GM21825 (cell line): ENCODE measurements around the gene P2RX7.
"Not testable (repeated sequence)": the region's sequence is repeated elsewhere in the genome, so short reads cannot be mapped to it uniquely, and the experiment has no call there.

ENCODE experiments used
- ATAC-seq: cut with Tn5 transposase; IDR thresholded peaks from one replicate; pipeline ENCODE4 v1.9.1; 2021; ENCODE audit warnings: mild to moderate bottlenecking, moderate library complexity; ENCODE audit not compliant: unreplicated experiment

The P2RX7 gene

GRCh38 chr12:121170151-121170550, 37.5 kb downstream of the P2RX7 start:
- no peak for ATAC-seq

DNA sequence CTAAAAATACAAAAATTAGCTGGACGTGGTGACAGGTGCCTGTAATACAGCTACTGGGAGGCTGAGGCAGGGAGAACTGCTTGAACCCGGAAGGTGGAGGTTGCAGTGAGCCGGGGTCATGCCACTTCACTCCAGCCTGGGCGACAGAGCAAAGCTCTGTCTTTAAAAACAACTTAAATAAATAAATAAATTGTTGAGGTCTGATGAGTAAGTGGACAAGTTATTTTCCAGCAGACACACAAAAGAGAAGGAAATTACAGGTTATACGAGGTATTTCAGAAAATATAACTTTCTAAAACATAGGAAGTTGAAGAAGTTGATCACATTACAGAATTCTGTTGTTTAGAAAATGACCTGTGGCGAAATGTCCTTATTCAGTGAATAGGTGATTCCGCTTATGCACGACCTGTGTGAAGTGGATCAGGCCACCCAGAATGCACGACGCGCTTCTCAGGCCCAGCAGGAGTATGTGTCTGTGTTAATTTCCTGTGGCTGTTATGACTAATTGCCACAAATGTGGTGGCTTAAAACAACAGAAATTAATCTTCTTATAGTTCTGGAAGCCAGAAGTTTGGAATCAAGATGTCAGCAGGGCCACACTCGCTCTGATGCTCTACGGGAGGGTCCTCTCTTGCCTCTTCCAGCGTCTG, 38.1 kb downstream of the P2RX7 start:
- ATAC-seq: no peak

DNA sequence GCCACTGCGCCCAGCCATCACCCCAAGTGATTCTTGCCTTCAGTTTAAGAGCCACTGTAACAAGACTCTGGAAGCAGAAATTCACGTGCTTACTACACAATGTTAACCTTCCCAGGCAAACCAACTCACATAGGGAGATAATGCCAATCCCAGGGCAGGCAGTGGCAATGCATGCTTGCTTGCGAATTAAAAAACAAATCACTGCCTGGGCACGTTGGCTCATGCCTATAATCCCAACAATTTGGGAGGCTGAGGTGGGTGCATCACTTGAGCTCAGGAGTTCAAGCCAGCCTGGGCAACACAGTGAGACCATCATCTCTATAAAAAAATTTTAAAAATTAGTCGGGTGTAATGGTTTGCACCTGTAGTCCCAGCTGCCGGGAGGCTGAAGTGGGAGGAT, 39.5 kb downstream of the P2RX7 start:
- ATAC-seq: no peak

DNA sequence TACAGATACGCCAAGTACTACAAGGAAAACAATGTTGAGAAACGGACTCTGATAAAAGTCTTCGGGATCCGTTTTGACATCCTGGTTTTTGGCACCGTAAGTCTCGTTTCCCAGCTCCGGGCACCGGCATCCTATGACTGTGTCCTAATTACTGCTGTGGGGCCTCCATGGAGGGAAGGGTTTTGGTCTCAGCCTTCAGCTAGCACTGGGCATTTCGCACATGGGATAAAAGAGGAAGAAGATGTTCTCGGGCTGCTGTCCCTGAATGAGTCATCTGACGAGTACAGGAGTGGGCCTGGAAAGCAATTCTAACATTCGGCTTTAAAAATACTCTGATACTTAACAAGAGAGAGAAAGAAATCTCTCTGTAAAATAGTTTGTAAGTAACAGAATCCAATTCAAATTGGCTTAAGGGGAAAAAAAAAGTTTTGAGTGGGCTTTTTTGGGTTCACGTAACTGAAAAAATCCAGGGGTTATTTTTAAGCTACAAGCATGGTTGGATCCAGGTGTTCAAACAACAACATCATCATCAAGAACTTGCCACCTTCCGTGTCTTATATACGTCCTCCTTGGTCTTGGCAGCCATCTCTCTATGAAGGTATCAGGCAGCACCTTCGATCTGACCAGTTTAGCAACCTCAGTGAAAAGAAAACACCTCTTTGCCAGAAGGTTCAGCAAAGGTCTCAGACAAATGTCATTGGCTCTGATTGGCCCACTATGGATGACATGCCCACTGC, 42.9 kb downstream of the P2RX7 start:
- no peak for ATAC-seq

DNA sequence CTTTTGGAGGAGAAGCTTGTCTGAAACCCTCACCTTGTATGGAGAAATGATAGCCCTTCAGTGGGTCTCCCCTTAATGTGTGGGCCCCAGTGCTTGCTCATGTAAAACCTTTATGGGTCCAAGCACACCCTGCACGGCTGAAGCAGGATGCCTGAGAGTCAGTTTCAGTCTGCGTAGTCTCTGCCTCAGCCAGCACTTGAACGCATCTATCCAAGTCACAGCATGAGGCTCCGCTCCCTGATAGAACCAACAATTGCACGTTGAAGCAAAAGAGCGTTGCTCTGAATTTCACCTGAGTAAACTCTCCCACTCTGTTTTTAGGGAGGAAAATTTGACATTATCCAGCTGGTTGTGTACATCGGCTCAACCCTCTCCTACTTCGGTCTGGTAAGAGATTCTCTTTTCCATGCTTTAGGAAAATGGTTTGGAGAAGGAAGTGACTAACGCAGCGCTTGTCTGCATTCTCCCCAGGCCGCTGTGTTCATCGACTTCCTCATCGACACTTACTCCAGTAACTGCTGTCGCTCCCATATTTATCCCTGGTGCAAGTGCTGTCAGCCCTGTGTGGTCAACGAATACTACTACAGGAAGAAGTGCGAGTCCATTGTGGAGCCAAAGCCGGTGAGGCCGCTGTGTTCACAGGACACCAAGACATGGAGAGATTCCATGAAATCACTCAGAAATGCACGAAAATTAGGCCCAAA, 44.3 kb downstream of the P2RX7 start:
- no peak for ATAC-seq

GRCh38 chr12:121181181-121181580, 48.5 kb downstream of the P2RX7 start:
- no peak for ATAC-seq

DNA sequence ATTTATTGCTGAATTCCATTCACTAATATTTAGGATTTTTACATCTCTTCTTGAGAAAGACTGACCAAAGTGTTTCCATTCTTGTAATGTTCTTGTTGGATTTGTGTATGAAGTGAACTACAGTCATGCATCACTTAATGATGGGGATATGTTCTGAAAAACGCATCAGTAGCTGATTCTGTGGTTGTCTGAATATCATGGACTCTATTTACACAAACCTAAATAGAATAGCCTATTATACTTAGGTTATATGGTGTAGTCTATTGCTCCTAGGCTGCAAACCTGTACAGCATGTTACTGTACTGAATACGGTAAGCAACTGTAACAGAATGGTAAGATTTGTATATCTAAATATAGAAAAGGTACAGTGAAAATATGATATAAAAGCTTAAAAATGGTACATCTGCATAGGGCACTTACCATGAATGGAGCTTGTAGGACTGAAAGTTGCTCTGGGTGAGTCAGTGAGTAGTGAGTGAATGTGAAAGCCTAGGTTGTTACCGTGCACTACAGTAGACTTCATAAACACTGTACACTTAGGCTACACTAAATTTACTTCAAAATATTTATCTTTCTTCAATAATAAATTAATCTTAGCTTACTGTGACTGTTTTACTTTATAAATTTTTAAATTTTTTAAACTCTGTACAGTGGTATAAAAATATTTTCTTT, 49.7 kb downstream of the P2RX7 start:
- no peak for ATAC-seq

- ATAC-seq: no peak
Measured at GRCh38 chr12:121184425-121184824, 51.7 kb downstream of the P2RX7 start.

DNA sequence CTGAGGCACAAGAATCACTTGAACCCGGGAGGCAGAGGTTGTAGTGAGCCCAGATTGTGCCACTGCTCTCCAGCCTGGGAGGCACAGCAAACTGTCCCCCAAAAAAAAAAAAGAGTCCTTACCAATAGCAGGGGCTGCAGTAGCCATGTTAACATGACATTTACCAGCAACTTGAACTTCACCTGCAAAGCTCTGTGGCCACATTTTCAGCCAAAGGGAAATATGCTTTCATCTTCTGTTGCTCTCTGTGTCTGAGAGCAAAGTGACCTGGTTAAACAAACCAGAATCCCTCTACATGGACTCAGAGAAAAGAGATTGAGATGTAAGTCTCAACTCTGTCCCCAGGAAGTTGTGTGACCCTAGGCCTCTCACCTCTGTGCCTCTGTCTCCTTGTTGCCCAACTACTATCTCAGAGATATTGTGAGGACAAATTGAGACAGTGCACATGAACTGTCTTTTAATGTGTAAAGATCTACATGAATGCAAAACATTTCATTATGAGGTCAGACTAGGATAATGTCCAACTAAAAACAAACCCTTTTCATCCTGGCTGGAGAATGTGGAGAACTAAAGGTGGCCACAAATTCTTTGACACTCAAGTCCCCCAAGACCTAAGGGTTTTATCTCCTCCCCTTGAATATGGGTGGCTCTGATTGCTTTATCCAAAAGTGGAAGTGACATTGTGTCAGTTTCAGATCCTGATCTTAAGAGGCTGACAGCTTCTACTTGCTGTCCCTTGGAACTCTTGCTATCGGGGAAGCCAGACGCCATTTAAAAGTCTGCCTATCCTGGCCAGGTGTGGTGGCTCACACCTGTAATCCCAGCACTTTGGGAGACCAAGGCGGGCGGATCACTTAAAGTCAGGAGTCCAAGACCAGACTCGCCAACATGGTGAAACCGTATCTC, 52.6 kb downstream of the P2RX7 start:
- ATAC-seq: no peak

DNA sequence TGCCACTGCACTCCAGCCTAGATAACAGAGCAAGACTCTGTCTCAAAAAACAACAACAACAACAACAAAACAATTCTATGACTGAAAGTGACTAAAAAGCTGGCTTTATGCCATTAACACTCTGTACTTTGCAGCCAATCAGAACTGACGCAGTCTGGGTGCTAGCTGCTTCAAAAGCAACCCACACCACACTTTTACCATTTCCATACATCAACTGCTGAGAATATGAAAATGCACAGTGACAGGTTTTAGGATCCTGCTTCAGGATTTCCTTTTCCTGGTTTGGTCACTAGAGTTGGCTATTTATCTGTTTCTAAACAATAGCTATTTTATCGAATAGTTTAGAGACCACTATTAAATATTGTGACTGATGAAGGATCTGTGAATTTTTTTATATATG, 54.1 kb downstream of the P2RX7 start:
- ATAC-seq: no peak

DNA sequence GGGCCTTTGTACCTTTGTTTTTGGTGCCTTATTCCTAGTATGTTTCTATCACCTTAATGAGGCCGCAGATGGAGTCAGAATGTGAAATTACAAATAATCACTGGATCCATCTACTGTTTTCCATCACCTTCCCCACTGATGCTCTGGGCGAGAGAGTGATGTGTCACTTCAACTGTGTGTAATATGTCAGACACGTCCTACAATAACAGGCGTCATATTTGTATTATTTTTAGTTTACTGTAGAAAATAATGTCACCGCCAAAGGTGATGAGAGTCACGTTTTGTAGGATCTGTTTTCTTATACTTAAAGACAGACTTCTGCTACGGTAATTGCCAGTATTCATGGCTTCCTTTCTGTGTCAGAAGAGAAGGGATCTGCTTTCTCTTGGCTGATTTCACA, 54.8 kb downstream of the P2RX7 start:
- ATAC-seq: no peak

DNA sequence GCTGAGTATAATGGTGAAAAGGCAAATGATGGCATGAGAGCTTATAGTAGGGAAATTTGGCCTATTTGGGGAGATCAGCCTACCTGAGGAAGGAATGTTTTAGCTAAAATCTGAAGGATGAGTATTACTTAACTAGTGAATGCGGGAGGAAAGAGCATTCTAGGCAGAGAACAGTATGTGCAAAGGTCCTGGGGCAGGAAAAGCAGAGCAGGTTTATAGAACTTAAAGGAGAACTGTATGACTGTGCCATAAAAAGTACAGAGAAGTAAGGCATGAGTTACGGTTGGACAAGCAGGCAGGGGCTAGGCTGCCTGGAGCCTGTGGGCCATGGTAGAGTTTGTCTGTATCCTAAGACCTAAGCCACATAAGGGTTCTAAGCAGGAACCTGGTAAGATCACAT, 55.6 kb downstream of the P2RX7 start:
- ATAC-seq: no peak

GRCh38 chr12:121189131-121189530, 56.5 kb downstream of the P2RX7 start:
- ATAC-seq: no peak

GRCh38 chr12:121189619-121190155, 57.0 kb downstream of the P2RX7 start:
- ATAC-seq: no peak

DNA sequence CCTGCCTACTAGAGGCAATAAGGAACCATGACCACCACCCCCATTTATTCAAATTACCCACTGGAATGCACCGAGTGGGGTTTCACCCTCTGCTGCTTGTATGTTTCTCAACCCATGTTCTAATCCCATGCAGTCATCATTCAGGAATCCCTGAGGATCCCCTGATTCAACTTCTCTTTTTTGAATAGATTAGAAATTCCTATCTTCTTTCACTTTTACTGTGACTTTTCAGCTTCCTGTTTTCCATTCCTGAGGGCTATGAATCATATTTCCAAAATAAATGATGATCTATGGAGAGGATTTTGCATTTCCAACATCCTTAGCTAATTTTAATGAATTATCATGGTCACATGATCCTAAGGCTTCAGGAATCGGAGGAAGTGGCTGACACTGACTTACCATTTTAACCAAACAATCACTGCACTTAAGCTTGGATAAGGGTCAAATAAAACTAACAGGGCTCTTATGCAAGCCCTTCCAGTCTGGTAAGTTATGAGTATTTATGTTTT, 57.9 kb downstream of the P2RX7 start:
- ATAC-seq: no peak

- ATAC-seq: no peak
Measured at GRCh38 chr12:121191151-121191550, 58.5 kb downstream of the P2RX7 start.

DNA sequence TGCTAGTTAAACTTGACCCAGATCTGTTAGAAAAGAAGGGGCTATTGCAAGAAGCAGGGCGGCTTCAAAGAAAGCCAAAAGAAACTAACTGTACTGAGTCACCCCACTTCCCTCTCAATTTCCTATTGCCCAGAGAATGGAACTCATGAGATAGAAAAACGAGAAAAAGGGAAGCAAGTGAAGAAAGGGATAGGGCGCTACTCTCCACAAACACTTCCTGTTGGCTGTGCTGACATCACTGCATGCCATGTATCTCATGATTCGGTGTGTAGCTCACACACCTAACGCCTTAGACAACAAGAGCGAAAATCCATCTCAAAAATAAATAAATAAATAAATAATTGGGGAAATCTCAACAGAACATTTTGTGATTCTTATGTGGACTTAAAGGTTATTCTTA, 64.2 kb downstream of the P2RX7 start:
- ATAC-seq: no peak

DNA sequence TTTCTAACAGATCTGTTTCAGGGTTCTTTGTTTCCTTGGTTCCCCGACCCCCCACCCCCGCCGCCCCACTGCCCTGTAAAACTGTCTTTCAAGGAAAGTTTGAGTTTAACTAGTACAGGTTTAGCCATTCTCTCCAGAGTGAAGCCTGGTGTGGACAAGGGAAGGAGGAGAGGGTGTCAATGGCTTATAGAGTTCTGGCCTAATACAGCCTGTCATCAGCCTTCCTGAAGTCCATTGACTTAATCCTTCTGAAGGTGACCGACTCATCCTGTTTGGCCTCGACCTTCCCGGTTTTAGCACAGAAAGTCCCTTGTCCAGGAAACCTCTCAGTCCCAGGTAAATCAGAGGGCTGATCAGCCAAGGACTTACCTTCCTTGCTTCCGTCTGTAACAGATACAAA, 66.3 kb downstream of the P2RX7 start:
- ATAC-seq: no peak

- ATAC-seq: not testable (repeated sequence)
Measured at GRCh38 chr12:121201140-121201539, 68.5 kb downstream of the P2RX7 start.
